Colon (tissue), 2 donors: Measurements from ENCODE around the gene FAM184B.
"Not testable (repeated sequence)": the region's sequence is repeated elsewhere in the genome, so short reads cannot be mapped to it uniquely, and the experiment has no call there.

Source experiments
- FAIRE-seq: peaks from 2 replicates; lab custom pipeline; 2012; peaks lifted over from hg19 to GRCh38; lab: Jason Lieb, UNC
- donor health status: control.
- donor health status: control.

The FAM184B gene

GRCh38 chr4:17717301-17717700 is 64.1 kb downstream of the FAM184B start:
- no peak for FAIRE-seq

DNA sequence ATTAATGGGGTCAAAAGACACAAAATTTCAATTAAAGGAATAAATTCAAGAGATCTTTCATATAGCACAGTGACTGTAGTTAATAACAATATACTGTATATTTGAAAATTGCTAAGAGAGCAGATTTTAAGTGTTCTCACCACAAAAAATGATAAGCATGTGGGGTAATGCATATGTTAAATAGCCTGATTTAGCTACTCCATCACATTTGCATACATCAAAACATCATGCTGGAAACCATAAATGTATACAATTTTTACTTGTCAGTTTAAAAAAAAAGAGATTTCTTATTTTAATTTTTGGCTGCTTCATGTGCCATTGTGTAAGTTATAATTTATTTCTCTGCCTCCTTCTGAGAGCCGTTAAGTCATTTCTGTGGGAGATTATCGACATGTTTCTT is 65.9 kb downstream of the FAM184B start:
- no peak for FAIRE-seq

DNA sequence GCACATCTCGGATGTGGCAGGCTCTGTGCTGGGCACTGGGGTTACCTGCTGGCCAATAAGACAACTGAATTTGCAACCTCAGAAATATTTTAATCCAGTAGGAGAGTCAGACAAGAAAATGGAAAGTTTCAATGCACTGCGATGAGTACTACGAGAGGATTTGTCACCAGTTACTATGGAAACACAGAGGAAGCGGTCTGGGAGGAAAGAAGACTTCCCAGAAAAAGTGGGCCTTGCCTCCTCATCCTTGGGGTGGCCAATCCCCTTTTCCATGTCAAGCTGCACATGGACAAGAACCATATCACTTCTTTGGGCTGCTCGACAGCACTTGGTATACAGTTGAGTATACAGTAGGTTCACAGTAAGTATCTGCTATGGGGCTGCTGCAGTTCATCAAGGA is 67.6 kb downstream of the FAM184B start:
- no peak for FAIRE-seq

- no peak for FAIRE-seq
Measured at GRCh38 chr4:17712166-17712565, 69.3 kb downstream of the FAM184B start.

- not testable (repeated sequence) for FAIRE-seq
Measured at GRCh38 chr4:17711206-17711605, 70.2 kb downstream of the FAM184B start.

GRCh38 chr4:17709763-17710068 is 71.7 kb downstream of the FAM184B start:
- FAIRE-seq = no peak

GRCh38 chr4:17708992-17709762 is 72.2 kb downstream of the FAM184B start:
- no peak for FAIRE-seq

DNA sequence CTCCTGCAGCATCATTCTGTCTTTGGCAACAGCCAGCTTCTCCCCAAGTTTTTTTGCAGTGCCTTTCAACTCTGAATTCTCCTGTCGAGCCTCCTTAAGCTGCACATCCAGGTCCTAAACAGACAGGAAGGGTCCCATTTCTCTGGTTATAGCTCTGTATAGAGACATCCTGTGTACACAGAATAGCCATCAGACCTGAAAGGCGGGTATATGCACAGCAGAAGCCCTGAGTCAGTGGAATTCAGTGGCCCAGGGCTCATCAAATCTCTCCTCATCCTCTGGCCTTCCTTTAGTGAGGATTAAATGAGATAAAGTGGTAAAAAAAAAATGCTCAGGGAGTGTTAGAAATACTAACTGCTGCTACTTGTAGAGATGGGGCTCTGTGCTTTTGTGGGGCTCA is 73.8 kb downstream of the FAM184B start:
- no peak for FAIRE-seq

DNA sequence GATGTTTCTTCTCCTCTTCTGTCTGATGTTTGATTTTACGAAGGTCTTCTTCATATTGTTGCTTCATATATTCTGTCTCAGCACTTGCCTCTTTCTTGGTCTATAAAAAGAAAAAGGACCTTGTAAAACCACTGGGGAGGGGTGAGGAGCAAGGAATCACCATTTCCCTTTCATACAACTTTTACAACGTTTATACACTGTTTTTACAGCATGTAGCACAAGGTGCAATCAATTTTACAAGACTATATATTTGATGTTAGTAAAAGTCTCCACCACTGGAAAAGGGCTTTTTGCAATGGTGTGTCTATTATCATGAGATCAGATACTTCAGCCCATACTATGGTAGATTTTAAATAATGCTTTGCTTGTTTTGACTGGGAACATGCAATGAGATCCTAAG is 76.3 kb downstream of the FAM184B start:
- FAIRE-seq = no peak

DNA sequence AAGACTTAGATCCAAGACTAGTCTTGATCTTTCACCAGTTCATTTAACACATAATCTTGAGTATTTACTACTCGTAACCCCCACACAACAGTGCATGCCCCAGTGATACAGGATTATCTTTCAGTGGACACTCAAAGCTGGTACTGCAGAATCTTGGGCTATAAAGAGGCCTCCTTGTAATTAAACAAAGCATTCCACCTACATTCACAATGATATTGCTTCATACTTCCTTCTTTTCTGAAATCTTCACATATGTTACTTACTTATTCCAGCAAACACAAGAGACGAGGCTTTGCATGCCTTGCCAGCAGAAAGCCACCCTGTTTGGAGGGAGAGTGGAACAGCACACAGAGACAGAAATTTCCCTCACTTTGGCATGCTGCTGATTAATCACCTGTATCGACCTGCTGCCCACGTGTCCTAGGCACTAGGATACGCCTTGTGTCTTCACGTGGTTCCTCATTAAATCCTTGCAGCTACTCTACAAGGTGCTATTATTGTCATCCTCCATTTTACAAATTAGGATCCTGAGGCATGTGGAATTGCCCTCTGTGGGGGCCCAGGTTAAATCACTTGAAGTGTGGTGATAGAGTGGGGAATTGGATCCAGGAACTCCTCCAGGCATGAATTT is 77.3 kb downstream of the FAM184B start:
- no peak for FAIRE-seq

DNA sequence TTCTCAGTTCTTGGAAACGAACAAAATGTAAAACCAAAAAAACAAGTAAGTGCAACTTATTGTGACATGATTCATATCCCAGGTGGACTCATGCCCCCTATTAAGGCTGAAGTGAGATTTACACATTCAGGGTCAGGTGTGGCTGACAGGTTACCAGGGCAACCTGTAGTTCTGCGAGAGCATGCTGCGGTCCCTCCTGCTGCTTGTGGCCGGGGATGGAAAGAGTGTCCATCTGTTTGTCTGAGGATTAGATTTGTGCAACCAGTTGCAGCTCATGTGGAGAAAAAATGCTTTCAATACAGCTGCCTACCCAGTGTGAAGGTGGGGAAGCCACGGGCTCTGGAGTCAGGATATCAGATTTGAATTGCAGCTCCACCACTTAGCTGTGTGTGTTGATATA is 78.8 kb downstream of the FAM184B start:
- no peak for FAIRE-seq

- no peak for FAIRE-seq
Measured at GRCh38 chr4:17701882-17702281, 79.5 kb downstream of the FAM184B start.

GRCh38 chr4:17701138-17701839 is 80.1 kb downstream of the FAM184B start:
- FAIRE-seq = no peak

DNA sequence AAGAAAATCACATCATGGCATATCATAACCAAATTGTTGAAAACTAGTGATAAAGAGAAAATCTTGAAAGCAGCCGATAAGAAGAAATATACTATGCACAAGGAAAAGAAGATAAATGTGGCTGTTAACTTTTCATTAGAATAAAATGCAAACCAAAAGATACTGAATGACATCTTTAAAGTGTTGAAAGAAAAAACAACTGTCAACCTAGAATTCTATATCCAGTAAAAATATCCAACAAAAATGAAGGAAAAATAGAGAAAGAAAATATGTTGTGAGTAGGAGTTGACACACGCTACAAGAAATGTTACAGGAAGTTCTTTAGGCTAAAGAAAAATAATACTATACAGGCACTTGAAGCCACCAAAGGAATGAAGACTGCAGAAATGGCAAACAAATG is 82.0 kb downstream of the FAM184B start:
- no peak for FAIRE-seq

DNA sequence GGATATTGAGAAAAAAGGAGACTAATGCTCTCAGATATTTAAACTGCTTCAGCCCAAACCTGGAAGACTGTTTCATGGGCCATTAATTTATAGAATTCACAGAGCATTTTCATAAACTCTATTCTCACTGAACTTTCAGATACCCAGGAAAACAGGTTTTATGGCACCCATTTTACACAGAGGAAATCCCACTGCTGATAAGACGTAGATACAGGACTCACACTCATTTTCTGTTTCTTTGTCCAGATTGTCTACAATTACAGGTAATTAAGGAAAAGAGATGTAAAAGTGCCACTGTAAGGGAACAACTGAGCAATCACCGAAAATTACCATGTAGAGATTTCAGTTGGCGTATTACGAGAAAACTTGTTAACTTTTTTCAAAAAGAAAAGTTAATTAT is 83.3 kb downstream of the FAM184B start:
- FAIRE-seq = no peak

DNA sequence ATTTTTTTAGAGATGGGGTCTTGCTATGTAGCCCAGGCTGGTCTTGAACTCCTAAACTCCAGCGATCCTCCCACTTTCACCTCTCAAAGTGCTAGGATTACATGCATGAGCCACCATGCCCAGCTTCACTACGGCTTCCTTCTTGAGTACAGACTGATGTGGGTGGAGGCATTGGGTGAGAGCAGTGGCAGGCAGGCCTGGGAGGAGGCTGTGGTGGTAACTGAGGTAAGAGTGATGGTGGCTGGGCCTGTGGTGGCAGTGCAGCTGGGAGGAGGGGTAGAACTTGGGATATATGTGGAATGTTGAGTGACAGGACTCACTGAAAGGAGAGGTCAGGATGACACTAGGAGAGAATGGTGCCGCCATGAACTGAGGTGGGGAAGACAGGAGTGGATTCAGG is 86.1 kb downstream of the FAM184B start:
- no peak for FAIRE-seq

- FAIRE-seq = no peak
Measured at GRCh38 chr4:17694552-17694951, 86.9 kb downstream of the FAM184B start.

DNA sequence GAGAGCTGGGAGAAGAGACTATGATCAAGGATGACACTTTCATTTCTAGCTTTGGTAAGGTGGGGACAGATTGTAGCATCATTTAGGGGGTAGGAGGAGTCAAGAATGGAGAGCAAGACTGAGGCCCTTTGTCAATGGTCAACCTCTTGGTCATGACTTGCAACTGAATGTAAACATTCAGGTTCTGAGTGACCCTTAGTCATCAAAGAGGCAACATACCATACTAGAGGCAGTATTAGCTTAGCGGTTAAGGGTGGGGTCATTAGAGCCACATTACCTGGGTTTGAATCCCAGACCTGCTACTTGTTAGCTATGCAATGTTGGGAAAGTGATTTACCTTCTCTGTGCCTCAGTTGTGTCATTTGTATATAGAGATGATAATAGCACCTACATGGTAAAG is 90.5 kb downstream of the FAM184B start:
- FAIRE-seq = no peak

DNA sequence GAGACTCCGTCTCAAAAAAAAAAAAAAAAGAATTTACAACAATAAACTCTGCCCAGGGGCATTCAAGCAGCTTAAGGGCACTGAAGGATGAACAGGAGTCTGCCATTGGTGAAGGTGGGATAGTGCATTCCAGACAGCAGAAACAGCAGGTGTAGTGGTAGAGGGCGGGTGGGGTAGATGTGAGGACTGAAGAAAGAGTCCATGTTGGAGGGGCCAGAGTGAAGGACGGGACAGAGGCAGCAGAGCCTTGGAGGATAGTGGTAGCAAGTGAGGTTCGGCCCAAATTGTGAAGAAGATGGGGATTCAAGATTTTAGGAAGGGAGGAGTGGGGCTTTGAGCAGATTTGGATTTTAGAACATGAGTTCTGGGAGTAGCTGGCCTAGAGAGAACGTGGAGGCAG is 91.3 kb downstream of the FAM184B start:
- no peak for FAIRE-seq

- no peak for FAIRE-seq
Measured at GRCh38 chr4:17688011-17688441, 93.4 kb downstream of the FAM184B start.

DNA sequence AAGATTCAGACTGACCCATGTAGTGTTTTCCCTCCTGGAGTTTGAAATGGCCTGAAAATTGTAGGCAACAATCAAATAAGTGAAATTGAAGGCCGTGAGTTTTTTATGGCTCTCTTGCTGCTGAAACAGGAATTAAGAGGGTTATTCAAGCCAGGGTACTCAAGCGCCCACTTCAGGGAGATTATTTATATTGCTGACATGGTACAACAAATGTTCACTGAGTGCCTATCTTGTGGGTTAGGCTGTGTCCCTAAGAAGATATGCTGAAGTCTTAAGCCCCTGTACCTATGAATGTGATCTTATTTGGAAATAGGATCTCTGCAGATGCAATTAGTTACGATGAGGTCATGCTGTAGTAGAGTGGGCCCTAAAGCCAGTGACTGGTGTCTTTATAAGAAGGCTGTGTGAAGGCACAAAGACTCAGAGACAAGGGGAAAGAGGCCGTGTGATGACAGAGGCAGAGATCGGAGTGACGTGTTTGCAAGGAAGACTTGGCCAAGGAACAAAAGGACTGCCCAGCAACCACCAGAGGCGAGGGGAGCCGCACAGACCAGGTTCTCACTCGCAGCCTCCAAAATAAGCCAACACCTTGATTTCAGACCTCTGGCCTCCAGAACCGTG is 94.1 kb downstream of the FAM184B start:
- FAIRE-seq = no peak

DNA sequence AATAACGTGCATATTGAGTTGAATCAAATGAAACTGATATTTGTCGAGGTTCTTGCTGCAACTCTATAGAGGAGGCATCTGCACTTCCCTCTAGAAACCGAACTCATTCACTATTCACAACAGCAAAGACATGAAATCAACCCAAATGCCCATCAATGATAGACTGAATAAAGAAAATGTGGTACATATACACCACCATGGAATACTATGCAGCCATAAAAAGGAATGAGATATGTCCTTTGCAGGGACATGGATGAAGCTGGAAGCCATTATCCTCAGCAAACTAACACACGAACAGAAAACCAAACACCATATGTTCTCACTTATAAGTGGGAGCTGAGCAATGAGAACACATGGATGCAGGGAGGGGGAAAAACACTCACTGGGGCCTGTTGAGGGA is 96.8 kb downstream of the FAM184B start:
- not testable (repeated sequence) for FAIRE-seq

- FAIRE-seq = no peak
Measured at GRCh38 chr4:17682222-17682566, 99.2 kb downstream of the FAM184B start.
